GM21737 (cell line): ENCODE results near the gene LXN.
A peak's percentile ranks its signal among the peaks of the same experiment; 100 is the strongest.
"Not testable (repeated sequence)": the region's sequence is repeated elsewhere in the genome, so short reads cannot be mapped to it uniquely, and the experiment has no call there.

Experiments
- ATAC-seq: cut with Tn5 transposase; IDR thresholded peaks from one replicate; pipeline ENCODE4 v1.9.1; 2021; ENCODE audit warnings: mild to moderate bottlenecking, moderate library complexity; ENCODE audit not compliant: unreplicated experiment

Gene LXN

GRCh38 chr3:158672215-158673176 is at the start of gene LXN:
Gene LXN, minus strand, starts transcription at chr3:158672648. Its CDS starts 170 bp downstream, at chr3:158672478.
- peak; percentile 100 for ATAC-seq

- no peak for ATAC-seq
Measured at GRCh38 chr3:158722108-158722507, 49.7 kb upstream of the LXN start.

GRCh38 chr3:158718490-158719170 is 46.2 kb upstream of the LXN start:
- ATAC-seq = no peak

DNA sequence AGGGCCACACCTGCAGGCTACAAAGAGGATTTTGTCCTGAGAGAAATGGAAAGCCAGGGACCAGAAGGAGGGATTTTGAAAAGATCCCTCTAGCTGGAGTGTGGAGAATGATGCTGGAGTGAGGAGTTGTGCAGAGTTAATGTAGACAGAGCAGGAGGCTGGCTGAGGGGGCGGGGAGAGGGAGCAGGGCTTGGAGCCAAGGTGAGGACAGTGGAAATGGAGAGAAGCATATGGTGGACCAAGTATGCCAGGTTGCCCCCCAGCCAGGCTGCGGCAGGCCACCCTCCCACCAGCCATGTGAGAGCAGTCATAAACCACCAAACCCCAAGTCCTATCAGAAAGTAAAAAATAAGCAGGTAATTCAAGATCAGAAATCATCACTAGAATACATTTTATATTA is 45.1 kb upstream of the LXN start:
- ATAC-seq = no peak

- no peak for ATAC-seq
Measured at GRCh38 chr3:158713094-158713499, 40.6 kb upstream of the LXN start.

GRCh38 chr3:158712443-158712842 is 40.0 kb upstream of the LXN start:
- no peak for ATAC-seq

DNA sequence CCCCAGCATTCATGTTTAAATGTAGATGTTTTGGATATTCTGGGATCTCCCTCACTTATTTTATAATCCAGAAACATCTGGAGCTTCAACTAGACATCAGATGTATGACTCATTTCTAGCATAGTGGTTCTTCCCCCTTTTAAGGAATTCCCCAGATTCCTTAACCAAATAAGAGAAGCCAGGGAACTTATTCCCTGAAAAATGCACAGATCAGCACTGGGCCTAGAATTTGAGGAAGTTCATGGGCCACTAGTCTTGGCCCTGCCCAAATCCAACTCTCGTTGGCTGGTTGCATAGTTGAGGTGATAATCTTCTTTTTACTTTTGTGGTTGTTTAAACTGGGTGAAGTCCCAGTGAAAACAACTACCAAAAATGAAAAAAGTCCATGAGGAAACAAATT is 39.4 kb upstream of the LXN start:
- no peak for ATAC-seq

DNA sequence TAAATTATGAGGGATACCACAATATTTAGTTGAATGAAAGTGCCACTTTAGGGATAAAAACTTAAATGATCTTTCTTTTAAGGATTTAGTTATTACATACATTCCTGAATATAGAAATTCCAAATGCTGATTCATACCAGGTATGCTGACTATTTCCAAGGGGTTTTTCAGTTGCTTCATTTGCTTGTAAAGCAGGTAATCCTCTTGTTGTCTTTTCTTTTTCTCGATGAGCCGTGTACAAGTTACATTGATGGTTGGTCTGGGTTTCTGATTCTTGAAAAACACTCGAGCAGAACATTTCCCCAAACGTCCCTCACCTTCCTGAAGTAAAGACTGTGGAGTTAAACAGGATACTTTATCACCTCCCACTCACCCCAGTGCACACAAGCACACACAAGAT is 38.2 kb upstream of the LXN start:
- ATAC-seq = no peak

GRCh38 chr3:158709666-158710083 is 37.2 kb upstream of the LXN start:
- no peak for ATAC-seq

DNA sequence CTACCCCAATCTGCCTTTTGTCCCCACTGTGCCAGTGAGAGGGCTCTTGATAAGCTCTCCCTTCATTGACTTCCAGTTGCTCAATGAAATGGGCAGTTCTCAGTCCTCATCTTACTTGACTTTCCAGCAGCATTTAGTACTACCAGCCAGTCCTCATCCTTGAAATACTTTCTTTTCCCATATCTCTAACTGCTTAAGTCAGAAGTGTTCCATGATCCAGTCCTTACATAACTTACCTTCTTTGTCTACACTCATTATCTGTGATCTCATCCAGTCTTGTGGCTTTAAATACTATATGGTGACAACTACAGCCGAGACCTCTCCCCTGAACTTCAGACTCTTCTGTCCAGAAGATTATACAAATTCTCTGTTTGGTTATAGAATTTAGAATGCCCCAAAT is 31.1 kb upstream of the LXN start:
- ATAC-seq = no peak

DNA sequence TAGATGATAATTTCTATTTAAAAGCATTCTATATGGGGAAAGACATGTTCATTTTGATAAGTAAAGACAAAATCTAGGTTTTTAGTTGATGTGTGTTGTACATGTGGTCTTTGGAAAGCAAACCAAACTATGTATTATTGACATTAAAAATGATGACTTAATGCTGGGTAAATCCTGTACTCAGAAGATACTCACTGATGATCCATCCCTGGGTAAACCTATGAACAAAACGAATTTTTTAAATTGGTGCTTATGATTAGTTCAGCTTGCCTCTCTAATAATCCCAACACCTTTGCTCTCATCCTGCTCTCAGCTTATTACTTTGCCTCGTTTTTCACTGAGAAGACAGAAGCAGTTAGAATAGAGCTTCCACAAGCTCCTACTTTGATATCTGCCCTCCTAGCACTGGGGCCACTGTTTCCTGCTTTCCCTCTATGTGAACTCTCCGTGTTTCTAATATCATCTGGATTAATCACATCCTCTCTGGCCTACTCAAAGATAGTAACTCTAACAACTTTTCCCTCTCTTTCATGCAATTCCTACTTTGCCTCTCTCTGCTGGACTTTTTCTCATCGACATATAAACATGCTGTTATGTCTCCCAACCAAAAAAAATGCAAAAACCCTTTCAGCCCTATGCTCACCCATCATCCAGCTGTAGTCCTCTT is 30.5 kb upstream of the LXN start:
- ATAC-seq = no peak

GRCh38 chr3:158701420-158702065 is 29.1 kb upstream of the LXN start:
- ATAC-seq = no peak

DNA sequence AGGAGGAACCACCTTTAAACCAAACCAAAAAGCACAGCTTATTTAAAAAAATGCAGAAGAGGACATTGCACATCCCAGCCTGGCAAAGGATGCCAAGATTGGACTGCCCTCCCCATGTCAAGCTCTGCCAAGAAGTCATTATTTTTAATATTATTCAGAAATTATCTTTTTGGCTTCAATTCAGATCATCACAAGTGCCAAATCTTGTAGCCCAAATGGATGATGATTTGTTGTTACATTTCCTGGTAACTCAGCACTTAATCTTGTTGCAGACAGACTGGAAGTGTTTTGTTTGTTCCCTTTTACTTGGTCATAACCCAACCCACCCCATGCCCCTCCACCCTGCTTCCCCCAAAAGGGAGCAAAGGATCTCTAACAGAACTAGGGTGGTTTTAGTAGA is 28.1 kb upstream of the LXN start:
- ATAC-seq = no peak

GRCh38 chr3:158696618-158697017 is 24.2 kb upstream of the LXN start:
- ATAC-seq = no peak

GRCh38 chr3:158693866-158694456 is 21.5 kb upstream of the LXN start:
- not testable (repeated sequence) for ATAC-seq

DNA sequence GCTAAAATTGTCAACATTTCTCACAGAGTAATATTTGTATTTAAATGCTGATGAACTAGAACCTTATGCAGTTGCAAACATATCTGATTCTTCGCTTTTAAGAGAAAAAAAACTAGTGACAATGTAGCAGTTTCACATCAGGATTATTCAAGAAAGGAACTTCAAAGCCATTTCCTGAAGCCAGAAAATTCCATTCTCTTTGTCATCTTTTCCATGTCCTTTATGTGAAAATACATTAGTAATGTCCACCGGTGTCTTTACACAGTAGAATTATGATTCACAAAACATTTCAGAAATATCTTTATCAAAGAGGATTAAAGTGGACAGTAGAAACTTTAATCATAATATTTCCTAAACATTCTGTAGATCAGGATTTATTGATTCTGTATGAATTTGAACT is 12.7 kb upstream of the LXN start:
- no peak for ATAC-seq

DNA sequence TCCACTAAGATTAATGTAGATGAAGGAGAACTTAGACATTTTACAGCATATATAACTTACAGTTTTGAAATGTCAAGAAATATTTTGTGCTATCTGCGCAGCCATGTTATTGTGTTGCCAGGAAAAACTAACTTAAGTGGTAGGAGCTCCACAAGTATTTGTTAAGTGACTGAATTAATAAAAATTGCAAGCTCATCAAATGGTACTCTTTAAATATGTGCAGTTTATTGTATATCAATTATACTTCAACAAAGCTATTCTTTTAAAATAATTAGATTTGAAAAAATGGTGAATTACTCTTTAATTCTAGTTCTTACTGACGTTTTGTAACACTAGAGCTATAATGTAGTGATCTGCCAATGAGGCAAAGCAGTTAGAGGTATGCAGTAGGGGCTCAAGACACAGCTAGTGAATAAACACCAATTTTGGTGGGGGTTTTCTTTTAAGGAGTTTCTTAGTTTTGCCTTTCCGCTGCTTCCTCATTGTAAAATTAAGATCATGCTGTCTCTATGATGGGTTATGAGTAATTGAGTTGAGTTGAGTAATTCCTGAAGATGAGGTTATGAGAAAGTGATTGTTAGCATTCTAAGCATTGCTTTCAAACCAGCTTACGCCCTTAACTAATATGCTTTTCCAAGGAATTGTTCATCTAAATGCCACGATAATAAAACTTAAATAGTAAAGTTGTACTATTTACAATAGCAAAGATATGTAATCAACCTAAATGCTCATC is 10.9 kb upstream of the LXN start:
- ATAC-seq = no peak

GRCh38 chr3:158680861-158681260 is 8.4 kb upstream of the LXN start:
- ATAC-seq = no peak

DNA sequence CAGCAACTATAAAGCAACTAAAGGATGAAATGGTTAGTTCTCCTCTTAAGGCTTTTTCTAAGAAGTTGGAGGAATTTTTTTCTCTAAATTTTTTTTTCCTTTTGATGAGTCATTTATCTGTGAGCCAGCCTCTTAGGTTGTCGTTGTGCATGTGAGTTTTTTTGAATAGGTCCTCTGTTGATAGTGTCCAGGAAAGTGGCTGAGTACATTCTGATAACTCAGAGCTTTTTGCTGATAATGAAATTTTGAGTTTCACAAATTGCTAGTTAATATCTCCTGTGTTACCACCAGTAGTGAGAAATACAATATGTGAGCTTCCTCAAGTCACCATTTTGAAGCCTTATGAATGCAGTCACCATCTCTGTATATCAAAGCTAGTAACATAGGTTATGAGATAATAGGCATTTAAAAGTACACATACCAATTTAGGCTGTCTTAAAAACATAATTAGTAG is 7.1 kb upstream of the LXN start:
- ATAC-seq = no peak

DNA sequence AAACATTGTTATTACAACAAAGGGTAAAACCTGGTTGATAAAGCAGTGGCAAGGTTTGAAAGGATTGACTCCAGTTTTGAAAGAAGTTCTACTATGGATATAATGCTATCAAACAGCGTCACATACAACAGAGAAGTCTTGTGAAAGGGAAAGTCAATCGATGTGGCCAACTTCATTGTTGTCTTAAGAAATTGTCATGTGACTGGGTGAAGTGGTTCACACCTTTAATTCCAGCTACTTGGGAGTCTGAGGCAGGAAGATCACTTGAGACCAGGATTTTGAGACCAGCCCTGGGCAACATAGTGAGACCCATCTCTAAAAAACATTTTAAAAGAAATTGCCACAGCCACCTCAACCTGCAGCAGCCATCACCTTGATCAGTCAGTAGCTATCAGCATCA is 6.2 kb upstream of the LXN start:
- ATAC-seq = no peak
